ENCODE measurements around the gene CIAO1. TPM values are rescaled to one million over a fixed set of nuclear protein-coding genes. Genes with fewer than 3 reads are reported as not detected.

CIAO1 gene
- total and polyA plus RNA-seq, 2 of the 13 experiments (the other 11 are each of a cell fraction or from before 2014, with no cell fraction given): 99.3 to 120 TPM

DNA sequence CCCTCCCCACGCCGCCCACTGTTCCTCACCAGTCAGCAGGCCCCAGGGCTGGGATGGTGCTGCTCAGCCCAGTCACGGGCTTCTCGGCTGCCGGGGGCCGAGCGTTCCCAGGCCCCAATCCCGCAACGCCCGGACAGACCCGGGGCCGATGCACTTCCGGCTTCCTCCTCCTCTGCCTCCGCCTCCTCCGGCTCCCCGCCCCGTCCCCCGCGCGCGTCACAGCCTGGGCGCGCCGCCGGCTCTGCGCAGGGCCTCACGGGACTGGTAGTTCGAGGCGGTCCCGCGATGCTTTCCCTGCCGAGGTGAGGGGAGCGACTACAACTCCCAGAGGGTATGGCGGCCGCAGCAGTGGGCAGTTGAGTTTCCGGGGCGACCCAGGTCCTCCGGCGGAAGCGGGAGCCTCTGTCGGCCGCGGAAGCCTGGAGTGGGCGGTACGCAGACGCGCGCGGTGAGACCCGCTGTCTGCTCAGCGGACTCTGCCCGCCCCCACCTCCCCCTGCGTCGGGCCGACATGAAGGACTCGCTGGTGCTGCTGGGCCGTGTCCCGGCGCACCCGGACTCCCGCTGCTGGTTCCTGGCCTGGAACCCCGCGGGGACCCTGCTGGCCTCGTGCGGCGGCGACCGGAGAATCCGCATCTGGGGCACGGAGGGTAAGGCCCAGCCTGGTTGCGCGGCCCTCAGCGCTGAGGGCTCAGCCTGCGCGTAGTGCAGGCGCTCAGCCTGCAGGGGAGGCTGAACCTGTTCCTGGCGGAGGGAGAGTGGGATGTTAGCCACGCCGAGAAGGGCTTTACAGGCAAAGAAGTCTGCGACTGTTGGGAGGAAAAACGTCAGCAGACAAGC is at the start of gene CIAO1, which contains the start of gene TMEM127 (continued):
- TF ChIP-seq MEF2D (CRISPR knock-in tag; IDR thresholded peaks at IDR 0.05) (peak; percentile 81), ZNF883 (CRISPR knock-in tag; IDR thresholded peaks at IDR 0.05; ENCODE audit: not compliant biosample characterization) (peak; percentile 86), POGZ (CRISPR knock-in tag; IDR thresholded peaks at IDR 0.05) (peak; percentile 82), GATAD2A (CRISPR knock-in tag; IDR thresholded peaks at IDR 0.05) (peak; percentile 64), ATF1 (CRISPR knock-in tag; IDR thresholded peaks at IDR 0.05) (peak; percentile 88), NCOA1 (CRISPR knock-in tag; IDR thresholded peaks at IDR 0.05) (peak; percentile 93), ASH2L (IDR thresholded peaks at IDR 0.05; ENCODE audit: insufficient read length, low read depth, low read length) (peak; percentile 82), ZNF615 (CRISPR knock-in tag; IDR thresholded peaks at IDR 0.05; ENCODE audit: borderline replicate concordance) (no peak), ZNF713 (CRISPR knock-in tag; IDR thresholded peaks at IDR 0.05) (peak; percentile 12; the same call in 1 of the 2 replicates), CENPX (CRISPR knock-in tag; IDR thresholded peaks at IDR 0.05) (no peak), ZSCAN9 (CRISPR knock-in tag; IDR thresholded peaks at IDR 0.05; ENCODE audit: borderline replicate concordance) (peak; percentile 95), ZKSCAN8 (CRISPR knock-in tag; IDR thresholded peaks at IDR 0.05; ENCODE audit: borderline replicate concordance) (peak; percentile 84; the same call in 1 of the 2 replicates), SP140L (CRISPR knock-in tag; IDR thresholded peaks at IDR 0.05; ENCODE audit: borderline replicate concordance) (no peak; the same call in 1 of the 2 replicates), DNMT1 (CRISPR knock-in tag; IDR thresholded peaks at IDR 0.05) (no peak)
- TF ChIP-seq, protein P1, sequence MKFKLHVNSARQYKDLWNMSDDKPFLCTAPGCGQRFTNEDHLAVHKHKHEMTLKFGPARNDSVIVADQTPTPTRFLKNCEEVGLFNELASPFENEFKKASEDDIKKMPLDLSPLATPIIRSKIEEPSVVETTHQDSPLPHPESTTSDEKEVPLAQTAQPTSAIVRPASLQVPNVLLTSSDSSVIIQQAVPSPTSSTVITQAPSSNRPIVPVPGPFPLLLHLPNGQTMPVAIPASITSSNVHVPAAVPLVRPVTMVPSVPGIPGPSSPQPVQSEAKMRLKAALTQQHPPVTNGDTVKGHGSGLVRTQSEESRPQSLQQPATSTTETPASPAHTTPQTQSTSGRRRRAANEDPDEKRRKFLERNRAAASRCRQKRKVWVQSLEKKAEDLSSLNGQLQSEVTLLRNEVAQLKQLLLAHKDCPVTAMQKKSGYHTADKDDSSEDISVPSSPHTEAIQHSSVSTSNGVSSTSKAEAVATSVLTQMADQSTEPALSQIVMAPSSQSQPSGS (CRISPR knock-in tag; IDR thresholded peaks at IDR 0.05): peak; percentile 85
- TF ChIP-seq, protein P2, sequence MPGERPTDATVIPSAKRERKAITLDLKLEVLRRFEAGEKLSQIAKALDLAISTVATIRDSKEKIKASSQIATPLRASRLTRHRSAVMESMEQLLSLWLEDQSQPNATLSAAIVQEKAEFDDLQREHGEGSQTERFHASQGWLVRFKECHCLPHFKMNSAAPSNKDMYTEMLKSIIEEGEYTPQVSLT (CRISPR knock-in tag; IDR thresholded peaks at IDR 0.05; ENCODE audit: borderline replicate concordance, low read depth): peak; percentile 77; the same call in 1 of the 2 replicates
- TF ChIP-seq, protein P3, sequence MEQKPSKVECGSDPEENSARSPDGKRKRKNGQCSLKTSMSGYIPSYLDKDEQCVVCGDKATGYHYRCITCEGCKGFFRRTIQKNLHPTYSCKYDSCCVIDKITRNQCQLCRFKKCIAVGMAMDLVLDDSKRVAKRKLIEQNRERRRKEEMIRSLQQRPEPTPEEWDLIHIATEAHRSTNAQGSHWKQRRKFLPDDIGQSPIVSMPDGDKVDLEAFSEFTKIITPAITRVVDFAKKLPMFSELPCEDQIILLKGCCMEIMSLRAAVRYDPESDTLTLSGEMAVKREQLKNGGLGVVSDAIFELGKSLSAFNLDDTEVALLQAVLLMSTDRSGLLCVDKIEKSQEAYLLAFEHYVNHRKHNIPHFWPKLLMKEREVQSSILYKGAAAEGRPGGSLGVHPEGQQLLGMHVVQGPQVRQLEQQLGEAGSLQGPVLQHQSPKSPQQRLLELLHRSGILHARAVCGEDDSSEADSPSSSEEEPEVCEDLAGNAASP (CRISPR knock-in tag; IDR thresholded peaks at IDR 0.05; ENCODE audit: borderline replicate concordance): peak; percentile 51; the same call in 1 of the 2 replicates
- TF ChIP-seq, protein P4, sequence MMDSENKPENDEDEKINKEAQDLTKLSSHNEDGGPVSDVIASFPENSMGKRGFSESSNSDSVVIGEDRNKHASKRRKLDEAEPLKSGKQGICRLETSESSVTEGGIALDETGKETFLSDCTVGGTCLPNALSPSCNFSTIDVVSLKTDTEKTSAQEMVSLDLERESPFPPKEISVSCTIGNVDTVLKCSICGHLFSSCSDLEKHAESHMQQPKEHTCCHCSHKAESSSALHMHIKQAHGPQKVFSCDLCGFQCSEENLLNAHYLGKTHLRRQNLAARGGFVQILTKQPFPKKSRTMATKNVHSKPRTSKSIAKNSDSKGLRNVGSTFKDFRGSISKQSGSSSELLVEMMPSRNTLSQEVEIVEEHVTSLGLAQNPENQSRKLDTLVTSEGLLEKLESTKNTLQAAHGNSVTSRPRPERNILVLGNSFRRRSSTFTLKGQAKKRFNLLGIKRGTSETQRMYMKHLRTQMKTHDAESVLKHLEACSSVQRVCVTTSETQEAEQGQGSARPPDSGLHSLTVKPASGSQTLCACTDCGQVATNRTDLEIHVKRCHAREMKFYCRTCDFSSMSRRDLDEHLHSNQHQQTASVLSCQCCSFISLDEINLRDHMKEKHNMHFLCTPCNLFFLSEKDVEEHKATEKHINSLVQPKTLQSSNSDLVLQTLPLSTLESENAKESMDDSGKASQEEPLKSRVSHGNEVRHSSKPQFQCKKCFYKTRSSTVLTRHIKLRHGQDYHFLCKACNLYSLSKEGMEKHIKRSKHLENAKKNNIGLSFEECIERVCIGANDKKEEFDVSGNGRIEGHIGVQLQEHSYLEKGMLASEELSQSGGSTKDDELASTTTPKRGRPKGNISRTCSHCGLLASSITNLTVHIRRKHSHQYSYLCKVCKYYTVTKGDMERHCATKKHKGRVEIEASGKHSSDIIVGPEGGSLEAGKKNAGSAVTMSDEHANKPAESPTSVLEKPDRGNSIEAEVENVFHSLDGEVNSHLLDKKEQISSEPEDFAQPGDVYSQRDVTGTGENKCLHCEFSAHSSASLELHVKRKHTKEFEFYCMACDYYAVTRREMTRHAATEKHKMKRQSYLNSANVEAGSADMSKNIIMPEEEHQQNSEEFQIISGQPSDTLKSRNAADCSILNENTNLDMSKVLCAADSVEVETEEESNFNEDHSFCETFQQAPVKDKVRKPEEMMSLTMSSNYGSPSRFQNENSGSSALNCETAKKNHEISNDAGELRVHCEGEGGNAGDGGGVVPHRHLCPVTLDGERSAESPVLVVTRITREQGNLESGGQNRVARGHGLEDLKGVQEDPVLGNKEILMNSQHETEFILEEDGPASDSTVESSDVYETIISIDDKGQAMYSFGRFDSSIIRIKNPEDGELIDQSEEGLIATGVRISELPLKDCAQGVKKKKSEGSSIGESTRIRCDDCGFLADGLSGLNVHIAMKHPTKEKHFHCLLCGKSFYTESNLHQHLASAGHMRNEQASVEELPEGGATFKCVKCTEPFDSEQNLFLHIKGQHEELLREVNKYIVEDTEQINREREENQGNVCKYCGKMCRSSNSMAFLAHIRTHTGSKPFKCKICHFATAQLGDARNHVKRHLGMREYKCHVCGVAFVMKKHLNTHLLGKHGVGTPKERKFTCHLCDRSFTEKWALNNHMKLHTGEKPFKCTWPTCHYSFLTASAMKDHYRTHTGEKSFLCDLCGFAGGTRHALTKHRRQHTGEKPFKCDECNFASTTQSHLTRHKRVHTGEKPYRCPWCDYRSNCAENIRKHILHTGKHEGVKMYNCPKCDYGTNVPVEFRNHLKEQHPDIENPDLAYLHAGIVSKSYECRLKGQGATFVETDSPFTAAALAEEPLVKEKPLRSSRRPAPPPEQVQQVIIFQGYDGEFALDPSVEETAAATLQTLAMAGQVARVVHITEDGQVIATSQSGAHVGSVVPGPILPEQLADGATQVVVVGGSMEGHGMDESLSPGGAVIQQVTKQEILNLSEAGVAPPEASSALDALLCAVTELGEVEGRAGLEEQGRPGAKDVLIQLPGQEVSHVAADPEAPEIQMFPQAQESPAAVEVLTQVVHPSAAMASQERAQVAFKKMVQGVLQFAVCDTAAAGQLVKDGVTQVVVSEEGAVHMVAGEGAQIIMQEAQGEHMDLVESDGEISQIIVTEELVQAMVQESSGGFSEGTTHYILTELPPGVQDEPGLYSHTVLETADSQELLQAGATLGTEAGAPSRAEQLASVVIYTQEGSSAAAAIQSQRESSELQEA (CRISPR knock-in tag; IDR thresholded peaks at IDR 0.05; ENCODE audit: not compliant biosample characterization): peak; percentile 88

Measured in HepG2 (cell line).